HG02852 (cell line): ENCODE data around the gene LAMA5.

ENCODE experiments used
- ATAC-seq: cut with Tn5 transposase; IDR thresholded peaks from one replicate; pipeline ENCODE4 v1.9.1; 2021; ENCODE audit warnings: mild to moderate bottlenecking, moderate library complexity; ENCODE audit not compliant: unreplicated experiment

The LAMA5 gene

GRCh38 chr20:62317167-62317655 is 49.9 kb downstream of the LAMA5 start:
- no peak for ATAC-seq

GRCh38 chr20:62316331-62317166 is 50.6 kb downstream of the LAMA5 start:
- ATAC-seq = no peak

- ATAC-seq = no peak
These were observed 51.3 kb downstream of the LAMA5 start for GRCh38 chr20:62315773-62316172.

GRCh38 chr20:62314711-62315302 is 52.3 kb downstream of the LAMA5 start:
- no peak for ATAC-seq

- ATAC-seq = no peak
These were observed 52.8 kb downstream of the LAMA5 start for GRCh38 chr20:62314339-62314638.

- no peak for ATAC-seq
These were observed 53.4 kb downstream of the LAMA5 start for GRCh38 chr20:62313460-62314338.

- no peak for ATAC-seq
These were observed 54.1 kb downstream of the LAMA5 start for GRCh38 chr20:62313021-62313420.

- no peak for ATAC-seq
These were observed 54.5 kb downstream of the LAMA5 start for GRCh38 chr20:62312662-62312977.

GRCh38 chr20:62311832-62312661 is 55.1 kb downstream of the LAMA5 start:
- no peak for ATAC-seq

- no peak for ATAC-seq
These were observed 56.0 kb downstream of the LAMA5 start for GRCh38 chr20:62311150-62311549.

- ATAC-seq = no peak
These were observed 56.4 kb downstream of the LAMA5 start for GRCh38 chr20:62310757-62311121.

- no peak for ATAC-seq
These were observed 57.0 kb downstream of the LAMA5 start for GRCh38 chr20:62309947-62310756.

- no peak for ATAC-seq
These were observed 57.7 kb downstream of the LAMA5 start for GRCh38 chr20:62309198-62309944.

GRCh38 chr20:62308102-62308822 is 58.9 kb downstream of the LAMA5 start:
- no peak for ATAC-seq

- ATAC-seq = no peak
These were observed 59.6 kb downstream of the LAMA5 start for GRCh38 chr20:62307226-62308101.

GRCh38 chr20:62306414-62307187 is 60.5 kb downstream of the LAMA5 start:
- ATAC-seq = no peak
